ENCODE measurements around the gene LRRC58.
"Not testable (repeated sequence)": the region's sequence is repeated elsewhere in the genome, so short reads cannot be mapped to it uniquely, and the experiment has no call there.

The LRRC58 gene

DNA sequence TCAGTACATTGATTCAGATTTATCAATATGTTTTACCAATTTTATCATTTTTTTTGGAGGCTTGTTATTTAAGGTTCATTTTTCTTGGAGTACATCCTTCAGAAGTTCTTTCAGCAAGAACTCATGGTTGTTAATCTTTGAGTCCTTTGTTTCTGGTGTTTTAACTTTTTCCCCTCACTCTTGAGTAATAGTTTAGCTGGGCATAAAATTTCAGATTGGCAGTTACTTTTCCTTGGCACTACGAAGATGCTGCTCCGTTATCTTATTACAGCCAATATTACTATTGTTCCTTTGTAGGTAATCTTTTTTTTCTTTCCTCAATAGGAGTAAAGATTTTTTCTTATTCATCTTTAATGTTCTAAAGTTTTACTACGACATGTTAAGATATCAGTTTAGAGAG is 9.8 kb downstream of the LRRC58 start:
- DNase-seq (ENCODE audit: low read depth in 2 of 2), result no peak

DNA sequence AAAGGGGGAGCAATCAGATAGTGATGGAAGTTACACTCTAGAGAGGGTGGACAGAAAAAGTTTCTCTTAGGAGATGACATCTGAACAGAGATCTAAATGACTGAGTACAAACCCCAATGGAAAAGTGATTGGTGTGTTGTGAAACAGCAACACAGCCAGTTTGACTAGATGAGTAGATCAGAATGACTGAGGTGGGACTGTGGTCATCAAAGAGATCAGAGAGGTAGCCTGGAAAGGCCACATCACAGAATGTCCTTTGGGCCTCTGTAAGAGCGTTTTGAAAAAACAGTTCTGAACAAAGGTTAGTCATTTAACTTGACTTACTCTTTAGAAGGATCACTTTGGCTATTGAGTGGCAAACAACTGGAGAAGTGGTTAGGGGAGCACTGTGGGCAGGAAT is 10.6 kb downstream of the LRRC58 start:
- DNase-seq (ENCODE audit: low read depth in 2 of 2), result no peak

DNA sequence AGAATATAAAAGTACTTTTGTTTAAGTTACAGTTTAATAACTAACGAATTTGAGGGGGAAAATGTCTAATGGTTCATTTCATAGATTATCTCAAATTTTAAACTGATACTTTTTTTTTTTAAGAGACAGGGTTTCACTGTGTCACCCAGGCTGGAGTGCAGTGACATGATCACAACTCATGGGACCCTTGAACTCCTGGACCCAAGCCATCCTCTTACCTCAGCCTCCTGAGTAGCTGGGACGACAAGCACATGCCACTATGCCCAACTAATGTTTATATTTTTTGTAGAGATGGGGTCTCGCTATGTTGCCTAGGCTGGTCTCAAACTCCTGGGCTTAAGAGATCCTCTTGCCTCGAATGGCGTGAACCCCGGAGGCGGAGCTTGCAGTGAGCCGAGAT is 16.5 kb downstream of the LRRC58 start:
- DNase-seq (ENCODE audit: low read depth in 2 of 2), result no peak

DNA sequence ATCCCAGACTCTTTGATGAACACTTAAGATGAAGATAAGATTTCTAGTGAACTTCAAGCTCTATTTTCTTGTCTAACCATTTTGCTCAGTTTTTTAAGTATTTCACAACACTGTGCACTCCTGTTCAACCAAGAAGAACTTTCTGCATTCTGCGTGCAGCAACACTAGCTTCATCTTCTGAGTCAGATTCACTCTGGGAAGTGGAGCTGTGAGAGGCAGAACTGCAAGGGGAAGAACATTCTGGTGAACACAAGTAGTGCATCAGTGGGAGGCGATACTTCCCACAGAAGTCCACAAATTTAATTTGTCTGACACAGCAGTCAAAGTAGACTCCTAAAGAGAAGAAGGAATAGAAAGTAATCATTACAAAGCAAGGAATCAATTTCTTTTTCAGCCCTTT is 18.1 kb downstream of the LRRC58 start:
- no peak for DNase-seq (ENCODE audit: low read depth in 2 of 2)

DNA sequence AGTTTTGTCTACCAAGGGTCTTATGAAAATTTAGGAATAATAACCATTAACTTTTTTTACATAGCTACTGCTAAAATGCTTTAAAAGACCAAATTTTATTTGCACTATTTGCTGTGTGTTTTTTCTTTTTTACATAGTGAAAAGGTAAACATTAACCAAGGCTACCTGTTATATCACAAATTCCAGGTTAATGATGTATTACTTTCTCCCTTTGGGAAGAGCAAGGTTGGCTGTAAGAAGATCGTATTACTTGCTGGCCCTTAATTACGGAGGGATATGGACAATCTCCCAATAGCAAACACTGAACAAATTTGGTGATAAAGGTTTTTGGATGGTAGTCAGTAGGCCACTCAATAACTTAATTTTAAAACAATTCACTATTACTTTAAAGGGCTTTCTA is 22.4 kb downstream of the LRRC58 start:
- no peak for DNase-seq (ENCODE audit: low read depth in 2 of 2)

DNA sequence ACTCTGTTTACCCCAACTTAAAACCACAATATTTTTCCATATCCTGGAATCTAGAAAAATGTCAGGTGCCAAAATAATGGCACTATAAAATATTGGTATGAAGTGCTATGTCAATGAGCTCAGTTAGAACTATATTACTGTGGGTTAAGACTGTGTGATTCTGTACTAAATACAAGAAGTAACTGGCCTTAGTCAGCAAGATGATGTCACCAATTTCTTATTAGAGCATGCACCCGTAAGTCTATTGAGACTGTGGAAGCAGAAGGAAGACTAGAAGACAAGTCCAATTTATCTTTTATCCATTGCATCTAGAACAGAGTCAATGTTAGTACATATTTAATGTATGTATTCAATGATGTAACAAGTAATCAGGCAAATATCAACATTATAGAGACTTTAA is 25.0 kb downstream of the LRRC58 start:
- DNase-seq (ENCODE audit: low read depth in 2 of 2), result no peak

DNA sequence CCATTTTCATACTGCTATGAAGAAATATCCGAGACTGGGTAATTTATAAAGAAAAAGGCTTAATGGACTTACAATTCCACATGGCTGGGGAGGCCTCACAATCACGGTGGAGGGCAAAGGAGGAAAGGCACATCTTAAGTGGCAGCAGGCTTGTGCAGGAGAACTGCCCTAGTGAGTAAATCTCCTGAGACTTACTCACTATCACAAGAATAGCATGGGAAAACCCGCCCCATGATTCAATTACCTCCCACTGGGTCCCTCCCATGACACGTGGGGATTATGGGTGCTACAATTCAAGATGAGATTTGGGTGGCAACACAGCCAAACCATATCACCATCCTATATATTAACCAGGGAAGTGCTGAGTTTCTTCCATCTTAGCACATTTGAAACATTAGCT is 25.4 kb downstream of the LRRC58 start:
- not testable (repeated sequence) for DNase-seq (ENCODE audit: low read depth in 2 of 2)

DNA sequence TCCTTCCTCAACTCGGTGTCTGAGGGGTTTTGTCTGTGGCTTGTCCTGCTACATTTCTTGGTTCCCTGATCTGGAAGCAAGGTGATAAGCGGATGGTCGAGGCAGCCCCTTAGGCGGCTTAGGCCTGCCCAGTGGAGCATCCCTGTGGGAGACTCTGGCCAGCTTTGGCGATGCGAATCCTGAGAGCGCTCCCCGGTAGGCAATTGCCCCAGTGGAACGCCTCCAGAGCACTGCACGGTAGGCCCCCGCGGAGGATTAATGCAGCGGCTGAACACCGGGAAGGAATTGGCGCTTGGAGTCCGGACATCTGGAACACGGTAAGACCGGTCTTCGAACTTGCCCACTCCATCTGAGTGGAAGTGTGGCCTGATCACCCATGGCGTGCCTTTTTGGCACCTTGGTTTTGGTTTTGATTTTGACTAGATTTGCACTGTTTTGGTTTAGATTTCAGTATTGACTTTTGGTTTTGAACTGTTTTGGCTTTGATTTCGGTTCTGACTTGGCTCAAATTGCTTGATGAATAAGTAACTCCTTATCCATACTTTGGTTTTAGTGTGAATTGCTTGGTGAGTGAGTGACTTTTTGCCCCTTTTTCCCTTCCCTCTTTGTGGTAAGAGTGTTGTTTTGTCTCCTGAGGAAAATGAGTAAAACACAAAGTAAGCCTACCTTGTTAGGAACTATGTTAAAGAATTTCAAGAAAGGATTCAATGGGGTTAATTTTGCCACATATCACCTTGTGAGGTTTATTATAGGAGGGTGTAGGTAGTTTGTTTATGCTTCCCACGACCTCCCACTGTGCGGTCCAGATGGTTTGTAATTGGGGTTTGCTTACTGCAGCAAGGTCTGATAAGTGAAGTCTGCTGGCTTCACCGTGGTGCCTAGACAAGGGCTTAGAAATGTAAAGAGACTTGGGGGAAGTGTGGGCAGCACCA is 37.0 kb downstream of the LRRC58 start:
- DNase-seq (ENCODE audit: low read depth in 2 of 2), result no peak

DNA sequence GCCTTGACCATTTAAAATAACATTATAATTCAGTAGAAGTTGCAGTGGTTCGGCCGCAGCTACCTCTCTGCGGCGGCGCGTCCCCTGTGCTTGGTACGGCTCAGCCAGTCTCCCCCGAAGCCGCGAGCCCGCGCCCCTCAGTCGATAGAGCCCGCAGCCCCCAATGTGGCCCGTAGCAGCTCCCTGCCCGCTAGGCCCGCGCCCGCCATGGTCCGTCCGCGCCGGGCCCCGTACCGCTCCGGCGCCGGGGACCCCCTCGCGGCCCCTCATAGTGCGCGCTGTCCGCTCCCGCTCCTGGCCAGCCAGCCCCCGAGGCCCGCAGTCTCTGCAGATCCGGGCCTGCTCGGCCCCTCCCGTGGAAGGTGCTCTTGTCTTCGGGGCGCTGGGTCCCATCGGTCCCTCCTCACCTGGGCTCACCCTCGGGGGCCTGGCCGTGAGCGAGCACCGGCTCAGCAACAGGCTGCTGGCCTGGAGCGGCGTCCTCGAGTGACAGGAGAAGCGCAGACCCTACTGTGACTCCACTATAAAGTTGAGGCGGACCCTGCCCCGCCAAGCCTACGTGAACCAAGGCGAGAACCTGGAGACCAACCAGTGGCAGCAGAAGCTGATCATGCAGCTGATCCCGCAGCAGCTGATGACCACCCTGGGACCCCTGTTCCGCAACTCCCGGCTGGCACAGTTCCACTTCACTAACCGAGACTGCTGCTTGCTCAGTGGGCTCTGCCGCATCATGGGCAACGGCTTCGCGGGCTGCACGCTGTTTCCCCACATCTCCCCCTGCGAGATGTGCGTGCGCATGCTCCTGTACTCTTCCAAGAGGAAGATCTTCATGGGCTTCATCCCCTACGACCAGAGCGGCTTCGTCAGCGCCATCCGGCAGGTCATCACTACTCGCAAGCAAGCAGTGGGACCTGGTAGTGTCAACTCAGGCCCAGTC is 42.4 kb downstream of the LRRC58 start:
- DNase-seq (ENCODE audit: low read depth in 2 of 2), result no peak

DNA sequence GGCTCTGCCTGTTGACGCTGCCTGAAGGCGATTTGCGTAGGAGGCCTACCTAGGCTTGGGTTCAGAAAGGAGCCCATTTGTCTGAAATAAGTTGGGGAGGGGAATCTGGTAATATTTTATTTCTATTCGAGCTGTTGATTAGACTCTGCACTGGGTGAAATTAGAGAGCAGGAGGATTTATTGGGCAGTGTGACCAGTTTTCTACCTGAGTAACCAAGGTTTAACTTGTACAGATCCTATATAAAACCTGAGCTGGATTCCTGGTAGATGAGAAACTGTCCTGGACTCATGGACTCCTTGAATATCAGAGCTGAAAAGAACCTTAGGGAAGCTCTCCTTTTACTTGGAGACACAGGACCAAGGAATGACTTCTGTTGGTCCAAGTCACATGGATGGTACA is 44.5 kb downstream of the LRRC58 start:
- DNase-seq (ENCODE audit: low read depth in 2 of 2), result no peak

DNA sequence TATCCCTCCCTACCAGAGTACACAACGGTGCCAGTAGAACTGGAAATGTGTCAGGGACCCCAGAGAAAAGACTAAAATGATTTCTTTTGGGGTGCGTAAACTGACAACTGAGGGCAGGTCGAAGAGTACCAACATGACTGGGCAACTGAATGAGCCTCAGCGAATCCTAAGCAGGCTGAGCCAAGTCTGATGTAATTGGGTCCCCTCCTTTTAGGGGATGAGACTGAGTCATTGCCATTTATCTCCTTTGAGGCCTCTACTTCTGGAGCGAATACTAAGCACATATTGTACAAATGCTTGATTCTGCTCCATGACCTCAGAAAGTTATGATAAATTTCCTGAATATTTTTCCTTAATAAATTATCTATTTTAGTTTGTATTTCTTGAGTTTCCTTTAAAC is 46.8 kb downstream of the LRRC58 start:
- no peak for DNase-seq (ENCODE audit: low read depth in 2 of 2)

DNA sequence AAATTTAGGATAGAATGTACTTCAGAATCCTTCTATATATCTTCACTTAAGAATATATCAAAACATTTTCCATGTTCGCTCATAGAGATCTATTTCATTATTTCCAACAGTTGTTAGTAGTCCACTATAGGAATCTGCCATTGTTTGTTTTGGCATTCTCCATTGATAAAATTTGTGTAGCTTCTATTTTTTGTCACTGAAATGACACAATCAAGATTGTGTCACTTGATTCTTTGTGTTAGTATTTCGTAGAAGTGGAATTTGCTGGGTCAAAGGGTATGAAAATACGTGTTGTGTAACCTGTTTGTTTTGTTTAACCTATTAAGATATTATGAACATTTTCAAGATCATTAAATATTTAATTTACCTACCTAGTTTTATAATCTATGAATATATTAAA is 48.2 kb downstream of the LRRC58 start:
- DNase-seq (ENCODE audit: low read depth in 2 of 2), result no peak

DNA sequence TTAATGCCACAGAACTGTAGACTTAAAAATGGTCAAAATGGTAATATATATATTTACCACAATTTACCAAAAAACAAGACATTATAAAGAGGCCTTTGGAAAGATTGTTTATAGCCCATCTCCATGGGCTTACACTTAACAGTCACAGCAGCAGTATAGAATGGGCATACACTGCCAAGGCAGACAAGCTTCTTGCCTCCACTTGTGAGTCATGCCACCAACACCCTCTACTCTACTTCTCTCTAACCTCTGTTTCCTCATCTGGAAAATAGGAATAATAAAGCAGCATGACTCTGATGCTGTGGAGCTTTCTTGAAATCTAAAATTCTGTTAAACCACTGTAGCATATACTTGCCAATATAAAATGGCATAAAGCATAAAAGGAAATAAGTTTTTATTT is 49.8 kb downstream of the LRRC58 start:
- DNase-seq (ENCODE audit: low read depth in 2 of 2), result no peak

DNA sequence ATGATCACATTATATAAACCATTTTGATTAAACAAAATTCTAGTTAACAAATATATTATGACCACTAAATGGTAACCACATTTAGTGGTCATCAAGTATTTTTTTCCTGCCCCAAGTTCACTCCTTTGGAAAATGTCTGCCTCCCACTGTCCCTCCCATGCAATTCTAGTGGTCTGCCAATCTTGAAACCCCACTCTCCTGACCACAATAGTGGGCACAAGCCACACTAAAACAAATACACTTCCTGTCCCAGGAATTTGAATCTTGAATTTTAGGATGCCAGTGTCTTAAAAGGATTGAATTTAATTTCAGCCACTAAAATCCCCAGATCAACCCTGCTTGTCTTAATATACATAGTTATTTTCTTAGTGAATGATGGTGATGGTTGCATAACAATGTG is 50.2 kb downstream of the LRRC58 start:
- DNase-seq (ENCODE audit: low read depth in 2 of 2), result no peak

DNA sequence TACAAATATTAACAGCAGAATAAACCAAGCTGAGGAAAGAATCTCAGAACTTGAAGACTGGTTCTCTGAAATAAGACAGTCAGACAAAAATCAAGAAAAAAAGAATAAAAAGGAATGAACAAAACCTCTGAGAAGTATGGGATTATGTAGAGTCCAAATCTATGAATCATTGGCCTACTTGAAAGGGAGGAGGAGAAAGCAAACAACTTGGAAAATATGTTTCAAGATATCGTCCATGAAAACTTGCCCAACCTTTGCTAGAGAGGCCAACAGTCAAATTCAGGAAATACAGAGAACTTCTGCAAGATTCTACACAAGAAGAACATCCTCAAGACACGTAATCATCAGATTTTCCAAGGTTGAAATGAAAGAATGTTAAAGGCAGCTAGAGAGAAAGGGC is 57.6 kb downstream of the LRRC58 start:
- DNase-seq (ENCODE audit: low read depth in 2 of 2), result not testable (repeated sequence)

DNA sequence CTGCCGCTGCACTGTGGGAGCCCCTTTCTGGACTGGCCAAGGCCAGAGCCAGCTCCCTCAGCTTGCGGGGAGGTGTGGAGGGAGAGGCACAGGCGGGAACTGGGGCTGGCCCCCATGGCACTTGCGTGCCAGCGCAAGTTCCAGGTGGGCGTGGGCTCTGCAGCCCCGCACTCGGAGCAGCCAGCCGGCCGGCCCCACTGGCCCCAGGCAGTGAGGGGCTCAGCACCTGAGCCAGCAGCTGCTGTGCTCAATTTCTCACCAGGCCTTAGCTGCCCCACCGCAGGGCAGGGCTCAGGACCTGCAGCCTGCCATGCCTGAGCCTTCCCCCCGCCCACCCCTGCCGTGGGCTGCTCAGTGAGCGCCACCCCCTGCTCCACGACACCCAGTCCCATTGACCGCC is 59.5 kb downstream of the LRRC58 start:
- DNase-seq (ENCODE audit: low read depth in 2 of 2), result no peak

DNA sequence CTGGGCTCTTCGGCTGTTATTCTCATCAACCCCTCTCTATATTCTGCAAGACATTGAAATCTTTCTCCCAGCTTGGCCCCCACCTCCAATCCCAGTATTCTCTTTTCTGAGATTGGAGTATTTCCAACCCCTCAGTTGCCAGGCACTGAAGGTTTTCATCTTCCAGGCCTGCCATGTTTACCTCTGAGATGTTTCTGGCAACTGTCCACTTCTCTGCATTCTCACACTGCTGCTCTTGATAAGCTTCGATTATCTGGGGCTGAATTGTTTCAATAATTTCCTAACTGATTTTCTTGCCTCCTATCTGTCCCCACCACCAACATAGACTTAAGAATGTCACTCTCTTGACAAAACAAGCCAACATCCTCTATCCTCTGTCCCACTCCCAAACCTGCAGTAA is 62.7 kb downstream of the LRRC58 start:
- DNase-seq (ENCODE audit: low read depth in 2 of 2), result no peak

DNA sequence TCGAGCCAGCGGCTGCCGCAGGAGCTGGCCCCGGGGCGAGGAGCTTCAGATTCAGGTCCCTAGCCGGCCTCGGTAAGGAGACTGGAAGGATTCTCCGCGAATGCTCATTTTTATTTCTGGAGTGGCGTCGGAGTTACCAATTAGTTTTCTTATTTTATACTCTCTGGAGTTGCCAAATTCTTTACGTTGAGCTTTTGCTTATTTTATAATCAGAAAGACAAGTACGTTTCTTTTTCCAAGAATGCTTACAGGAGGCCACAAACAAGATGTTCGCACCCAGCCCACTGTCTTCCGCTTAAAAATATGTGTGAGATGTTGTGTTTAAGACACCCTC is 63.7 kb downstream of the LRRC58 start:
- no peak for DNase-seq (ENCODE audit: low read depth in 2 of 2)

DNA sequence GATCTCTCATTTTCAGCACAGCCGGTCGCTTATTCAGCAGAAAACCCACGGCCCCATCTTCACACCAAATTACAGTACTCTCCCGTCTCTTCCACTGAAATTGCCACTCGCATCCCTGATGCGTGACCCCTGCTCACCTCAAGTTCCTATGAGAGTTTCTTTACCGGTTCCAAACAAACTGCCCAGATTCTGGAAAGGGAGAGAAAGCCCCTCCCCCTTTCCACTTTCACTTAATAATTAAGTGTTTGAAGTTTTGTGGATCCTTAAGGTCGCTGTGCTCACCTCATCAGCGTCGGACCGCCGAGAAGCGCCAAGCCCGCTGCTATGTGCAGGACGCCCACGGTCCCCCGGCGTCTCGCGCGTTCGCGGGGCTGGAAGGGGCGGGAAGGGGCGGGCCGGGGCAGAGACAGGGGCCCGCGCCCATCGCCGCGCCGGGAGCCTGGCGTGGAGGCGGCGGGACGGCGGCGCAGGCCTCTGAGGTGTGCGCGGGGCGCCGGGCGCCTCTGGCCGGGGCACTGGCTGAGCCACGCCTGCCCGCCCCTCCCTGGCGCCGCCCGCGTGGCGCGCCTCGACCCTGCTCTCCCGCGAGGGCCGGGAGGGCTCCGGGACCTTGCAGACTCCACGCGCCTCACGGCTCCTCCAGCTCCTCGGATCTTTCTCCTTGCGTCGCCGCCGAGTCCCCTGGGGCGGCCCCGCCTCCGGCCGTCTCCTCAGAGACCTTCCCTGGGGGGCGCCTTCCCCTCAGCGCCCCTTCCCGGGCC is 64.2 kb downstream of the LRRC58 start, which contains the start of gene GPR156:
Gene GPR156 (minus strand): TSS at position 476 of the 761 bp plus-strand sequence. CDS start 41,124 bp downstream, outside the sequence.
- no peak for DNase-seq (ENCODE audit: low read depth in 2 of 2)

DNA sequence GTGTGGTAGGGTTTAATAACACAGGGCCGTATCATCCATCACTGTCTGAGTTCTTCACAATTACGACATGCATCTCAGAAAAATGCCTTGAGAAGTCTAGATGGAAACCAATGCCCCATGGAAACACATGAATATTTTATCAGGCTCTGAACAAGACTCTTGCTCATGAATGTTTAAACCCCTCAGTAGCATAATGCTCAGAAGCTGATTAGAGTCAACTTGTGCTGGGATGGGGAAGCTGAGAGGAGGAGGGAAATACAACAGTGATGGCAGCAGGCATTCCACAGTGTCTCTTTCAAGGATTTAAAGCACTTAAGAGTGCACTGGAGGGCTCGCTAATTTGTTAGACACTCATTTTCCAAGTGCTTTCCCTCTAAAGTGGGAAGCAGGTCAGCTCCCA is 67.9 kb downstream of the LRRC58 start:
- DNase-seq (ENCODE audit: low read depth in 2 of 2), result no peak

DNA sequence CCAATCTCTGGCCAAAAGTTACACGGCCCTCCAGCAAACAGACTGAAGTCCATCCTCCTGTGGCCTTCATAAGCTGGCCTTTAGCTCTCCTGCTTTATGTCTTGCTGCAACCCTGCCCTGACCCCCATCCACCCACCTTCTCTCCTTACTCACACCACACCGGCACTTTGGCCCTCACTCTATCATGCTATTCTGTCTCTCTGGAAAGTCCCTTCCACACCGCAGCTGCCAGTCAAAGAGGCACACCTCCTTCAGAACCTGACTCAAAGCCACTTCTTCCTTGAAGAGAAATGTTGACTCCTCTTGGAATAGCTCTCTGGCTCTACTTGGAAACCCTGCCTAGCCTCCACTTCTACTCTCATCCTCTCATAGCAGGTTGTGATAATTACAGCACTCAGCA is 68.6 kb downstream of the LRRC58 start:
- DNase-seq (ENCODE audit: low read depth in 2 of 2), result no peak

DNA sequence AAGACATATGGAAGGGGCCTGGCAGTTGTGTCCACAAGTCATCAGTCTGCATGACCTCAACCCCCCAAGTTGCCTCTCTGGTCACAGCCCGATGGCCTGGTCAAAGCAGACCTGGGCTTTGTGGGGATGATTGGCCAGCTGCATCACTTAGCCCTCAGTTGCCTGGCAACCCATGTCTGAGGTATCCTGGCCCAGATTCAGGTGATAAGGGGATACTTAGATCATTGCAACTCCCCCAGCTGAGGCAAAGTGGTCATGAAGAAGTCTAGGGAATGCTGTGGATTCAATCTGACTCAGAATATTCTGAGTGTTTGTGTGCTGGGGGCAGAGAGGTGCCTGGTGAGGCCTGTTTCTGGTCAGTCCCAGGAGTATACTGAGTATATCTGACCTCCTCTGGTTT is 69.1 kb downstream of the LRRC58 start:
- no peak for DNase-seq (ENCODE audit: low read depth in 2 of 2)

Measured in stimulated activated CD4-positive, alpha-beta T cell treated with anti-CD3 and anti-CD28 coated beads, Interleukin-1b, Interleukin-23, amount 100 ng/mL, for 4 hours (primary cell).